HG03520 (cell line): Measurements from ENCODE around the gene FNBP1.
"Not testable (repeated sequence)": the region's sequence is repeated elsewhere in the genome, so short reads cannot be mapped to it uniquely, and the experiment has no call there.

Experiments used
- ATAC-seq: cut with Tn5 transposase; IDR thresholded peaks from one replicate; pipeline ENCODE4 v1.9.1; 2021; ENCODE audit warnings: mild to moderate bottlenecking, moderate library complexity; ENCODE audit not compliant: unreplicated experiment

FNBP1 gene

DNA sequence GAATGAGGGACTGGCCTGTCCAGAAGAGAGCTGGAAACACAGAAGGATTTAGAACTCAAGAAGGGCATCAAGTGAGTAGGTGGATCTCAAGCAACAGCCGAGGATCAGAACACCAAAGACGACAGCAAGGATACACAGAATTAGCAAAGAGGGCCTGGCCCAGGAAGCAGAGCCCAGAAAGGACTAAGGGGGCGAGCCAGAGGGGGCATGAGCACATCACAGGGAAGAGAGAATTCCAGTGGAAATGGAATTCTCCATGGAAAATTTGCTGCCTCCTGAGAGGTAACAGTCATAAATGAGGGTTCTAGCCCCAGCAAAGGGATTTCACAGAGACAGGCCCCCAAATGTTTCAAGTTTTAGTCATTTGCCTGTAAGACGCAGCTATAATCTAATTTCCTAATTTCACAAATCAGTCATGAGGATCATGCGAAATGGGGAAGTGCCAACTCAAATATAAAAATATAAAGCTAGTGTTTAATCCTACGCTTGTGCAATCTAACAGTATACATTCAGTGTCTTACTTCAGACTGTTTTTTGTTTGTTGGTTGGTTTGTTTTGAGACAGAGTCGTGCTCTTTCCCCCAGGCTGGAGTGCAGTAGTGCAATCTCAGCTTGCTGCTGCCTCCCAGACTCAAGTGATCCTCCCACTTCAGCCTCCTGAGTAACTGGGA is 46.7 kb downstream of the FNBP1 start:
- ATAC-seq, result no peak

DNA sequence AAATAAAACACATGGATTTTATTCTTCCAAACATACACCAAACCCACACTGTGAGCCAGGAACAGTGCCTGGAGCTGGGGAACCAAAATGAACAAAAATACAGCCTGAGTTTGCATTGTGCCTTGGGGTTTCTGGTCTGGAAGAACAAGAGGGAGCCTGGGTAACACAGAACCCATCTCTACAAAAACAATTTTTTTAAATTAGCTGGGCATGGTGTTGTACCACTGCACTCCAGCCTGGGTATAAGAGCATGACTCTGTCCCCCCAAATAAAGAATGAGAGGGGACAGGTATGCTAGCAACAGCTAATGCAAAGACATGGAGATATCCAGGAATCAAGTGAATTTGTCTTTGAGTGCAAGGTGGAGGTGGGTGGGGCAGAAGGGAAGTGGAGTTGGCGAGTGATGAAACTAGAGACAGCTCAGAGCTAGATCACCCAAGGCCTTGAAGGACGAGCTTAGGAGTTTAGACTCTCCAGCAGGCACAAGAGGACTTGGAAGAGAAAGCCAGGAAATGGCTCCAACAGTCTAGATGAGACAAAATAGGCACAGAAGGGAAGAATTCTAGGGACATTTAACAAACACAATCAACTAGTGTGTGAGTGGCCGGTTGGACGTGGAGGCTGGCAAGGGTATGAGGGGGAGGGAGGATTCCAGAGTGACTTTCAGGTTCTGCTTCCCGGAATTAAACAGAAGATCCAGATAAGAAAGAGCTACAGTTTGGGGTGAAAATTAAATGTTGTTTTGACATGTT is 47.4 kb downstream of the FNBP1 start:
- ATAC-seq, result no peak

- ATAC-seq, result no peak
Observed at GRCh38 chr9:129994882-129995281, 48.1 kb downstream of the FNBP1 start.

DNA sequence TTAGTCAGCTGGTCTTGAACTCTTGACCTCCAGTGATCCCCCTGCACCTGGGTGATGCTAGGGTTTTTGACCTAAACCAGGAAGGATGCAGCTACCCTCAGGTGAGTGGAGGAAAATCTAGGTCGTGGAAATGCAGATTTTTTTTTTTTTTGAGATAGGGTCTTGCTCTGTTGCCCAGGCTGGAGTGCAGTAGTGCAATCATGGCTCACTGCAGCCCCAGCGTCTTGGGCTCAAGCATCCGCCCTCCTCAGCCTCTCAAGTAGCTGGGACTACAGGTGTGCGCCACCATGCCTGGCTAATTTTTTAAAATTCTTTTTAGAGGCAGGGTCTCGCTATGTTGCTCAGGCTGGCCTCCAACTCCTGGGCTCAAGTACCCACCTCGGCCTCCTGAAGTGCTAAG is 51.9 kb downstream of the FNBP1 start:
- ATAC-seq, result not testable (repeated sequence)

DNA sequence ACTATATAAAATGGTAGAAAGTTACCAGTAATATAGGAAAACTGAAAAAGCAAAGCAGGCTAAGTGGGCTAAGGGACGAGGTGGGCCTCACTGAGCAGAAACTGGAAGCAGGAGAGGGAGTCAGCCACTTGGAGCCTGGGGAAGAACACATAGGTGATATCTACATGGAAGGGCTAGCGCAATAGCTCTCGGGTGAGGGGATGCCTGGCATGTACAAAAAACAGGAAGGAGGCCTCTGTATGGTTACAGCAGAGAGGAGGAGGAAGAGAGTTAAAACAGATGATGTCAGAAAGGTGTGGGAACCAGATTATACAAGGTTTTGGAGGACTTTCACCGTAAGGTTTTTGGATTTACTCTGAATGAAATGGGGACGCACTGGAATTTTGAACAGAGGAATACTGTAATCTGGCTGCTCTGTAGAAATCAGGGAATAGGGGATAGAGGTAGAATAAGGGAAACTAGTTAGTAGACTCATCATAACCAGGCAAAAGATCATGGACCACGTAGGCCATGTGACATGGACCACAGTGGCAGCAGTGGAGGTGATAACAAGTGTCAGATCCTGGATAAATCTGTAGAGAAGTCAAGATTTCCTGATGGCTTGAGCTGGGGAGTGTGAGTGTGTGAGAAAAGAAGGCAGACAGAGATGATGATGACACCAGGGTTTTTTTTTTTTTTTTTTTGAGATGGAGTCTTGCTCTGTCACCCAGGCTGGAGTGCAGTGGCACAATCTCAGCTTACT is 52.5 kb downstream of the FNBP1 start:
- no peak for ATAC-seq

DNA sequence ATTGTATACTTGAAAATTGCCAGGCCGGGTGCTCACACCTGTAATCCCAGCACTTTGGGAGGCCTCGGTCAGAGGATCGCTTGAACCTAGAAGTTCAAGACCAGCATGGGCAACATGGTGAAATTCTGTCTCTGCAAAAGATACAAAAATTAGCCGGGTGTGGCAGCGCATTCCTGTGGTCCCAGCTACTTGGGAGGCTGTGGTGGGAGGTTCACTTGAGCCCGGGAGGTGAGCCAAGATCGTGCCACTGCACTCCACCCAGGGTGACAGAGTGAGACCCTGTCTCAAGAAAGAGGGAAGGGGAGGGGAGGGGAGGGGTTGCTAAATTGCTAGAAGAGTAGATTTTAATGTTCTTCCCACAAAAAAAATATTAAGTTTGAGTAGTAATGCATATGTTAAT is 53.2 kb downstream of the FNBP1 start:
- no peak for ATAC-seq

GRCh38 chr9:129989362-129989708 is 53.7 kb downstream of the FNBP1 start:
- no peak for ATAC-seq

DNA sequence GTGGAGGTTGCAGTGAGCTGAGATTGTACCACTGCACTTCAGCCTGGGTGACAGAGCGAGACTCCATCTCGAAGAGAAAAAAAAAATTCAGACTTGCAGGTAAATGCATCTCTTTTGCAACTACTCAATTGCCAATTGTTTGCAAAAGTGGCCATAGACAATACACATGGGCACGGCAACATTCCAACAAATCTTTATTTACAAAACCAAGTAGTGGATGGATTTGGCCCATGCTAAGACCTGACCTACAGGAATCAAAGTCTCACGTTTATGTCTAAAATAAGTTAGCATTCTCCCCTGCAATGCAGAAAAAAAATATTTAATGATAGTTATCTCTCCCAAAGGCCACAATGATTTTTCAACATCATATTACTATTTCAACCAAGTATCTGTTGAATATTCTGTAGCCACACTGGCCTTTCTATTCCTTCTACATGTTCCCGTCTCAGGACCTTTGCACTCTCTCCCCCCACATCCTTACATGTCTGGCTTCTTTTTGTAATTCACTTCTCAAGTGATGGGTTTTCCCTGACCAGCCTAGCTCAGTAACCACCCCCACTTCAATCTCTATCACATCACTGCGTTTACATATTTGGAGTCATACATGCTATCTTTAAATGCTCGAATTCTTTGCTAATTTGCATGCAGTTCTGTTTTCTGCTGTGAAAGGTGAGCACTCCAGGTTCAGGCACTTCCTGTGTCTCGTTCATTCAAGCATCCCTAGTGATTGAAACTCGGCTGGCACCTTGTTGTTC is 54.2 kb downstream of the FNBP1 start:
- peak; percentile 53 for ATAC-seq

DNA sequence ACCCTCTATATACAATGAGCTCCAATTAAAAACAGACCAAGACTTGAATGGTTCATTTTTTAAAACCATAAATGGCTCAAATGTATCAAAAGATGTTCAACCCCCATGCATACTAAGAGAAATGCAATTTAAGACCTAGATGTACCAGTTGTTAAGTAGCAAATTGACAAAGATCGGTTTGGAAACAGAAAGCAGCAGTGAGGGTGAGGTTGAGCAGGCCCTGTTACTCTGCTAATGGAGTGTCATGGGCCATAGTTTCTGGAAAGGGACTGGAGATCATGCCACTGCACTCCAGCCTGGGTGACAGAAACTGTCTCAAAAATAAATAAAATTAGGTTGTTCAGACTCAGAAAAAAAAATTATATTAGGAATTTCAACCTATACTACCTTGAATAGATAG is 55.0 kb downstream of the FNBP1 start:
- no peak for ATAC-seq

GRCh38 chr9:129987047-129987446 is 55.9 kb downstream of the FNBP1 start:
- no peak for ATAC-seq

GRCh38 chr9:129984589-129984988 is 58.4 kb downstream of the FNBP1 start:
- ATAC-seq, result not testable (repeated sequence)

- ATAC-seq, result no peak
Observed at GRCh38 chr9:129983891-129984290, 59.1 kb downstream of the FNBP1 start.

DNA sequence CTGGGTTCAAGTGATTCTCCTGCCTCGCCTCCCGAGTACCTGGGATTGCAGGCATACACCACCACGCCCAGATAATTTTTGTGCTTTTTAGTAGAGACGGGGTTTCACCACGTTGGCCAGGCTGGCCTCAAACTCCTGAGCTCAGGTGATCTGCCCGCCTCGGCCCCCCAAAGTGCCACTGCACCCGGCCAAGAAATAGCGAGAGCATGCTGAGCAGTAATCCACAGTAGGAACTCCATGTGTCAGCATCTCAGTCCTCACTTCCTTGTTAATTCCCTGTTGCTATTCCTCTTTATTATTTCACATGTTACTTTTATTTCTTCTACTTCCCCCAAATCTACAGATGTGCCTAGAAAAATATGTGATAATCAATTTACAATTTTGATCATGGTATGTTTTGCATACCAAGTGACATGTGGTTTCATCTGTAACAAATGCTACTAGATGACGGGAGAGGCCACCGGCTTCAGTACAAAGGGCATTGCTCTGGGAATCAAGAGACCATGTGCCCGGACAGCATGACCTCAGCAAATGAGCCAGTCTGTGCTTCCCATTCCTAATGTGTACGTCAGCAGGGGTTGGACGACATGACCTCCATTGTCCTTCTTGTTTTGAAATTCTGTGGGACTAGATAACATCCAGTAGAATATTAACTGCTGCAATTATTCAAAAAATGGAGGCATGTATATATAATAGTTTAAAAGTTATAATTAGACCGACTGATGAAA is 61.6 kb downstream of the FNBP1 start:
- no peak for ATAC-seq

- ATAC-seq, result not testable (repeated sequence)
Observed at GRCh38 chr9:129980224-129980623, 62.8 kb downstream of the FNBP1 start.

GRCh38 chr9:129979071-129979745 is 63.8 kb downstream of the FNBP1 start:
- no peak for ATAC-seq

DNA sequence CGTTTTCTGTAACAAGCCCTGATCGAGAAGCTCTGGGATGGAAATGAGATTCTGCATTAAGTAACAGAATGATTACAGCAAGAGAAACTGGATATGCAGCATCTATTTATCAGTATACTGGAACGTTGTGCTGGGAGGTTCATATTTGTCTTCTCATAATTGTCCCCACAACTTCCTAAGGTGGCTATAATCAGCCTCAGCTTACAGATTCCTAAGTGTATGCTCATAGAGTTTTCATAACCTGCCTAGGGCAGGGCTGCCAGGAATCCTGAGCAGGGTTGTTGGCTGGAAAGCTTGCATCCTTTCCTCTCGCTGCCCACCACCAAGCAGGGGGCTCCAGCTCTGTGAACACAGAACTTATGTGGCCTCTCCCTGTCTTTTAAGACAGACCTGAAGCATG is 70.2 kb downstream of the FNBP1 start:
- no peak for ATAC-seq

DNA sequence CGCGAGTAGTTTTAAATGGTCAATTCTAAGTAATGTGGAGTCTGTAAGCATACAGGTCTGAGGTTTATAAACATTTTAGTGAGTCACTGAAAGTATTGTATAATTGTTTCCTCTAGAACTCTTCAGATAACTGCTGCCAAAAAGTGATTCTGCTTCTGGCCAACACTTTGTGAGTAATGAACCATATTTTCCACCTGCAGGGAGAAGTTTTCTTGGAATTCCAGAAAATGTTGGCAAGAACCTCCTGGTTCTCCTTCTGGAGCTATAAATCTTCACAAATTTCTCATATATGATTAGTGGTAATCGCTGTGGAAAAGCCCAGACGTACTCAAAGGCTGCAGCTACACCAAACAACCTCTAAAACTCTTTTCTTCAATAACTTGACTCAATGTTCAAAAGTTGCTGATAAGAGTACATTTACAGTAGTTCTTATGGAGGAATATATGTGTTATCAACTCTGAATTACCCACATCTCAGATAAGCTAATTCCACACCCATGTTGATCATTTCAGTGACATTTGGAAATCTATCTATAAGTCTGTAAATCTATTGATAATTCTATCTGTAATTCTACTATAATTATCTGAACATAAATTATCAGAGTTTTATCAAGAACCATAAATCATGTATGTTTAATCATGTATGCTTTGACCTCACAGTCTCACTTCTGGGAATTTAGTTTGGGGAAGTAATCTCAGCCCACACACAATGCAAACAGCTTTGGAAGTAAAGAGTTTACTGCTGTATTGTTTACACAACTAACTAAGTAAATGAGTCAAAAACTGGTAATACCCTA is 74.1 kb downstream of the FNBP1 start:
- ATAC-seq, result no peak

- ATAC-seq, result no peak
Observed at GRCh38 chr9:129964901-129965734, 77.9 kb downstream of the FNBP1 start.
